ENCODE results near the gene OR9Q1. TPM values are rescaled to one million over a fixed set of nuclear protein-coding genes. Genes with fewer than 3 reads are reported as not detected.

Gene OR9Q1
- polyA plus RNA-seq, 1 experiment = not detected

- Histone ChIP-seq H3K4me3 (ENCODE audit: low read depth, low read length) (no peak within 1 kb of the TSS), H3K27ac (ENCODE audit: low read depth, low read length) (no peak within 1 kb of the TSS), H3K9me3 (ENCODE audit: control insufficient read depth, insufficient read depth, low read length) (no peaks in the 10 kb centered on the region; the same call in 1 of the 2 replicates), H3K27me3 (ENCODE audit: control insufficient read depth, insufficient read depth, low read length) (no peaks in the 10 kb centered on the region)
- POLR2A ChIA-PET = no interaction called here
- CTCF ChIA-PET = no interaction called here
- TF ChIP-seq CTCF (IDR thresholded peaks at IDR 0.05; ENCODE audit: low read depth, low read length) = no peak
- DNase-seq (ENCODE audit: low read depth, low spot score) = no peak
Measured at GRCh38 chr11:58188770-58189169, 165.1 kb downstream of the OR9Q1 start, which contains the start of gene OR9Q2. Gene OR9Q2, plus strand, starts transcription at chr11:58189070. Its CDS starts 1,421 bp downstream, at chr11:58190491.

- H3K27me3 ChIP-seq (ENCODE audit: control insufficient read depth, insufficient read depth, low read length) = no peaks in the 10 kb centered on the region
- ChIA-PET CTCF (no interaction called here), POLR2A (no interaction called here)
Measured at GRCh38 chr11:58192229-58192628, 168.5 kb downstream of the OR9Q1 start.

GRCh38 chr11:58193391-58193790 lies 169.7 kb downstream of the OR9Q1 start:
- ChIA-PET POLR2A (no interaction called here), CTCF (no interaction called here)
- no peak overlapping the region for H3K27ac ChIP-seq (ENCODE audit: low read depth, low read length)
- H3K27me3 ChIP-seq (ENCODE audit: control insufficient read depth, insufficient read depth, low read length) = no peaks in the 10 kb centered on the region
- no peaks in the 10 kb centered on the region; the same call in 1 of the 2 replicates for H3K9me3 ChIP-seq (ENCODE audit: control insufficient read depth, insufficient read depth, low read length)
- H3K4me3 ChIP-seq (ENCODE audit: low read depth, low read length) = no peak overlapping the region
- DNase-seq (ENCODE audit: low read depth, low spot score) = no peak
- TF ChIP-seq CTCF (IDR thresholded peaks at IDR 0.05; ENCODE audit: low read depth, low read length) = no peak

More at GRCh38 chr11:58192229-58192628, 168.5 kb downstream of the OR9Q1 start:
- no peak for DNase-seq (ENCODE audit: low read depth, low spot score)
- Histone ChIP-seq H3K4me3 (ENCODE audit: low read depth, low read length) (no peak overlapping the region), H3K27ac (ENCODE audit: low read depth, low read length) (no peak overlapping the region), H3K9me3 (ENCODE audit: control insufficient read depth, insufficient read depth, low read length) (no peaks in the 10 kb centered on the region; the same call in 1 of the 2 replicates)
- TF ChIP-seq CTCF (IDR thresholded peaks at IDR 0.05; ENCODE audit: low read depth, low read length) = no peak

- Histone ChIP-seq H3K4me3 (ENCODE audit: low read depth, low read length) (no peak overlapping the region), H3K27me3 (ENCODE audit: control insufficient read depth, insufficient read depth, low read length) (no peaks in the 10 kb centered on the region), H3K9me3 (ENCODE audit: control insufficient read depth, insufficient read depth, low read length) (no peaks in the 10 kb centered on the region), H3K27ac (ENCODE audit: low read depth, low read length) (no peak overlapping the region)
- TF ChIP-seq CTCF (IDR thresholded peaks at IDR 0.05; ENCODE audit: low read depth, low read length) = no peak
- CTCF ChIA-PET = no interaction called here
- POLR2A ChIA-PET = no interaction called here
- DNase-seq (ENCODE audit: low read depth, low spot score) = no peak
Measured at GRCh38 chr11:58195939-58196338, 172.3 kb downstream of the OR9Q1 start.

- Histone ChIP-seq H3K27me3 (ENCODE audit: control insufficient read depth, insufficient read depth, low read length) (no peaks in the 10 kb centered on the region), H3K9me3 (ENCODE audit: control insufficient read depth, insufficient read depth, low read length) (no peaks in the 10 kb centered on the region), H3K4me3 (ENCODE audit: low read depth, low read length) (no peak overlapping the region), H3K27ac (ENCODE audit: low read depth, low read length) (no peak overlapping the region)
- ChIA-PET POLR2A (no interaction called here), CTCF (interaction anchor here (1.3 kb wide), 1 partner anchor 87 kb away, joined by 3 read pairs; no protein-coding TSS in a partner anchor)
- TF ChIP-seq CTCF (IDR thresholded peaks at IDR 0.05; ENCODE audit: low read depth, low read length) = no peak
- DNase-seq (ENCODE audit: low read depth, low spot score) = no peak
Measured at GRCh38 chr11:58199271-58199670, 175.6 kb downstream of the OR9Q1 start.

Data from AG04450 (cell line).